Ammon's horn (tissue), 1 donor: ENCODE measurements around the gene LSM14A.
"Not testable (repeated sequence)": the region's sequence is repeated elsewhere in the genome, so short reads cannot be mapped to it uniquely, and the experiment has no call there.

Source experiments
- DNase-seq: peaks from one replicate; pipeline ENCODE4 v3.0.0-alpha.2; 2016; ENCODE audit warnings: low spot score

LSM14A gene

GRCh38 chr19:34229721-34230120 is 57.4 kb downstream of the LSM14A start:
- no peak for DNase-seq

DNA sequence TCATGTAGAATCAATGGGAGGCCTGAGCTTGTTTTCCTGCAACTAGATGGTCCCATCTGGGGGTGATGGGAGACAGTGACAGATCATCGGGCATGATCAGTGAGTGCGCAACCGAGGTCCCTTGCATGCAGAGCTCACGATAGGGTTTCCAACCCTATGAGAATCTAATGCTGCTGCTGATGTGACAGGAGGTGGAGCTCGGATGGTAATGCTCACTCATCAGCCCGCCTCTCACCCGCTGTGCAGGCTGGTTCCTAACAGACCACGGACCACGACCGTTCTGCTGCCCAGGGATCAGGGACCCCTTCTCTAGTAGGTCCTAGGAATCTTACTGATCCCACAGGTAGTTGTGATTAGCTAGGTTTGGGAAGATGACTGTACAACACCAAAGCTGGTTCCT is 58.5 kb downstream of the LSM14A start:
- DNase-seq: peak; percentile 54

GRCh38 chr19:34231439-34231838 is 59.1 kb downstream of the LSM14A start:
- DNase-seq: no peak

DNA sequence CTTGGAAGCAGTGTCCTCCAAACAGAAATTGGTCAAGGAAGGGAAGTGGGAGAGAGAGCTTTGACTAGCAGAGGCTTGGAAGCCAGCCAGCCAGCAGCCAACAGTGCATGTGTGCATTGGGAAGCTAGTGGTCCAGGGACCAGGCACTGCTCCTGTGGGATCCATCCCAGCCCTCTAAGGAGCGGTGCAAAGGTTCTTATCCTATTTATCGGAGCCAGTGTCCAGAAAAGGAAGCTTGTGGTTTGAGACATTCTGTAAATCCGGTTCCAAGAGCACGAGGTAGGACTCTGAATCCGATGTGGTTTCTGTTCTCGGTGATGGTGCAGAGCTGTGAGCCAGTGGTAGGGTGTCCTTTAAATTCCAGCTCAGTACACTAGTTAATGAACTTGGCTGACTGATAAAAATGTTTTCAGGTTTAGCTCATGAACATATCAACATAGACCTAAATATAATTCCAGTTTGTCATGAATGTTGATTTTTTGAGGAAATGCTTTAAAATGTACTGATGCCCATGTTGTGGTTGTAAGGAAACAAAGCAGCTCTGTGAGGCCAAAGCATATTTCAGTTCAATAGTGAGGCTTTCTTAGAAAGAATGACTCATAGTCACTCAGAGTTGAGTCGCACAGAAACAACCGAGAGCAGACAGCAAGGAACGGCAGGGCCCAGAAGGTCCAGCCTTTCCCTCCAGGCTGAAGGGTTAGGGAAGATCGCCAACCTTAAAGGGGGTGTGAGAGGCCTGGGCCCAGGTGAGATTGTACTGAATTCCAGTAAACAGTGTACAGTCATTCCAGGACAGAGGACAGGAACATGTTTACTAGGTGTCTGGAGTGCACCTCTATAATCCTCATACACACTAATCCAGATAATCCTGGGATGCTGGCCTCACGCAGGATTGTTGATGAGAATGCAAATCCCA is 60.5 kb downstream of the LSM14A start:
- peak; percentile 62 for DNase-seq

DNA sequence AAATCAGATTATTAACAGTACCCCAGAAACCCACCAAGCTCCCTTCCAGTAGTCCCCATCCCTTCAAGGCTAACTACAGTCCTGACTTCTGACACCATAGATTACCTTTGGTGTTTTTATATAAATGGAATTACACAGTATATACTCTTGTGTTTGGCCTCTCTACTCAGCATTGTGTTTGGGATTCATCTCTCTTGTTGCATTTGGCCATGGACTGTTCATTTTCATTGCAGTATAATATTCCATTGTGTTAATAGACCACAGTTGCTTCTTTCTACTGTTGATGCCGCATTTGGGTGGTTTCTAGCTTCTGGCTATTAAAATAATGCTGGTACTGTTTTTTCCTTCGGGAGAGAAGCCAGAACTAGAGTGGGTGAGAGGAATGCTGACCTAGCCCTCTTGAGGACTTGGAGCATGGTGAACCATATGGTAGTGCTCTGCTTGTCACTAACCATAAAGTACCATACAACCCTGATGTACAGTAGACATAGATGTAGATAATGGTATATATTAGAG is 63.2 kb downstream of the LSM14A start:
- DNase-seq: no peak

DNA sequence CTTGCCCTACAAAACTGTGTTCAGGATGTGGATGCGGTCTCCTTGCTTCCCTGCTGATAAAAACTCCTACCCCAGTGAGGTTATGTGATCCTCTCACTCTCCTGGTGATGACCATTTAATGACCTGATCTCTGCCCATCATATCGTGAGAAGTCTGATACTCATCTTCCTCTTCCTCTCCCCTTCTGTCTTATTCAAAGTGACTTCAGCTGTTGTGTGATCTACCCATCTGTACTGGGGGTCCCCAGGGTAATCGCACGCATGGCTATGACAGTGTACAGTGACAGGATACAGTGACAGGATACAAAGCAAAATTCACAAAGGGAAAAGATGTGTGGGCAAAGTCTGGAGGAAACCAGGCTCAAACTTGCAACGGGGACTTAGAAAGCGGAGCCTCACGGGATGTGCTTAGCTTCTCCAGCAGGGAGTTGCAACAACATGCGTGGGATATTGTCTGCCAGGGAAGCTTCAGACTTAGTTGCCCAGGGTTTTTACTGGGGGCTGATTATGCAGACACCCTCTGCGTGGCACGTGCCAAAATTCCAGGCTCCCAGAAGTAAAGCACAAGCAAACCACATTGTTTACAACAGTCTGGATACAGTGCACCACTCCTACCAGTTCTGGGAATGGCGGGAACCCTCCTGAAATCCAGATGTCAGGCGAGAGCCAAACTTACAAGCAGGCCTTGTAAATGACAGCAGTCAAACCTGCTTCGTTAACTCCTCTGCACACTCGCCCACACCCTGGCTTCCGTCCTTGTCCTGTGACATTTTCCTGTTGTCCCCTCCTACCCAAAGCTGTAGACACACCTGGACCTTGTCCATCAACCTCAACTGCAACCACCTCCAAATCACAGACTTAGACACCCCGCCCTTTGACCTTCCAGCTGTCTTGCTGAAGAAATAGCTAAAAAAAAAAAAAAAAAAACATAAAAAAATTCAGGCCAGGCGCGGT is 64.0 kb downstream of the LSM14A start:
- DNase-seq: peak; percentile 33

DNA sequence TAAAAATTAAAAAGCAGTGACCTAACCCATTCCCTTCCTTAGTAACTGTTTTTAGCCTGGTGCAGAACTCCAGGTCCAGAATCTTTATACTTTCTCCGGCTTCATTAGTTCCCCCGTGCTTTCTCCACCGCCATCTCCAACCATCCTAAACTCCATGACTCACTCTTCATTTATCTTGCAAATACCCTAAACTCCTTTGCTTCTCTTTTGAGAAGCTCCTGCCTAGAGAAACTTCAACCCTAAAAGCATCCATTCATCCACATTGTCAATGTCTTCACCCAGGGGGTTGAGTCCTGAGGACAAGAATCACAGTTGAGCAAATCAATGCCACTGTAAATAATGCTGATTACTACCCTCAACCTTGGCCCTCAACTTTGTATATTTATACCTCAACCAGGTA is 65.0 kb downstream of the LSM14A start:
- DNase-seq: no peak

- no peak for DNase-seq
These were observed 65.6 kb downstream of the LSM14A start for GRCh38 chr19:34237939-34238338.

DNA sequence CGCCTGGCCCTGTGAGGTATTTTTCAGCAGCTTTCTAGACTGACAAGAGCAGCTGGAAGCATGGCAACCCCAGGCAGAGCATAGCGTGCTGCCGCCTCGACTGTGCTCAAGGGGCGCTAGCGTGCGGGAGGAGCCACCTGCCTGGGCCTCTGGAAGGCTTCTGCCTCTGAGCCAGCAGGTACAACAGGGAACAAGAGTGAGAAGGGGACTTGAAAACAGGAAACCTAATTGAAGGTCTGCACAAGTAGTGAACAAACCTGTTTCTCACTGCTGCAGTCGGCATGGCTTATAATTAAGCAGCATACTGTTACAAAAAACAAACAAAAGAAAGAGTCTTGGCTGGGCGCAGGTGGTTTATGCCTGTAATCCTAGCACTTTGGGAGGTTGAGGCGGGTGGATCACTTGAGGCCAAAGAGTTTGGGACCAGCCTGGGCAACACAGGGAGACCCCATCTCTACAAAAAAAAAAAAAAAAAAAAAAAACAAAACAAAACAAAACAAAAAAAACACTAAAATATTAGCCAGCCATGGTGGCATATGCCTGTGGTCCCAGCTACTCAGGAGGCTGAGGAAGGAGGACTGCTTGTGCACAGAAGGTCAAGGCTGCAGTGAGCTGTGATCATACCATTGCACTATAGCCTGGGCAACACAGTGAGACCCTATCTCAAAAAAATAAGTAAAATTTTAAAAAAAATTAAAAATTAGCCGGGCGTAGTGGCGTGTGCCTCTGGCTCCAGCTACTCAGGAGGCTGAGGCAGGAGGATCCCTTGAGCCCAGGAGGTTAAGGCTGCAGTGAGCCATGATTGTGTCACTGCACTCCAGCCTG is 69.4 kb downstream of the LSM14A start:
- no peak for DNase-seq

DNA sequence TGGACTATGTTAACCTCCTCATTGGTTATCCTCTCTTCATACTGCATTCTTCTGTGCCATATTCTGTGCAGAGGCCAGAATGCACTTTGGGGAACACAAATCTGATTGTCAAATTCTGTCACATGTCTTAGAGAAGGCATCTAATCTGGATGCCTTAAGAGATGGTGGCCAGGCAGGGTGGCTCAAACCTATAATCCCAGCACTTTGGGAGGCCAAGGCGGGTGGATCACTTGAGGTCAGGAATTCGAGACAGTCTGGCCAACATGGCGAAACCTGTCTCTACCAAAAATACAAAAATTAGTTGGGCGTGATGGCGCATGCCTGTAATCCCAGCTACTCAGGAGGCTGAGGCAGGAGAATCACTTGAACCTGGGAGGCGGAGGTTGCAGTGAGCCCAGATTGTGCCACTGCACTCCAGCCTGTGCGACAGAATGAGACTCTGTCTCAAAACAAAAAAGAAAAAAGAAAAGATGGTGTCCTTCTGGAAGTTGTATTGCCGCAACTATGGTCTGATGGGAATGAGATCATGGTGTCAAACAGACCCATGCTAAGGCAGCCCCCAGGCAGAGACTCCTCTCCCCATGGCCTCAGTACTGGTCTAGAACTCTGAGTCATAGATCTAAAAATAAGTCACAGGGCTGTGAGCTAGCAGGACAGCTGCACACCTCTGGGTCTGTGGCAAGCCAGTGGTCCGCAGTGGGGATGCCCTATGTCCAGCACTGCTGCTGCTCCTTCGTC is 71.0 kb downstream of the LSM14A start:
- not testable (repeated sequence) for DNase-seq

DNA sequence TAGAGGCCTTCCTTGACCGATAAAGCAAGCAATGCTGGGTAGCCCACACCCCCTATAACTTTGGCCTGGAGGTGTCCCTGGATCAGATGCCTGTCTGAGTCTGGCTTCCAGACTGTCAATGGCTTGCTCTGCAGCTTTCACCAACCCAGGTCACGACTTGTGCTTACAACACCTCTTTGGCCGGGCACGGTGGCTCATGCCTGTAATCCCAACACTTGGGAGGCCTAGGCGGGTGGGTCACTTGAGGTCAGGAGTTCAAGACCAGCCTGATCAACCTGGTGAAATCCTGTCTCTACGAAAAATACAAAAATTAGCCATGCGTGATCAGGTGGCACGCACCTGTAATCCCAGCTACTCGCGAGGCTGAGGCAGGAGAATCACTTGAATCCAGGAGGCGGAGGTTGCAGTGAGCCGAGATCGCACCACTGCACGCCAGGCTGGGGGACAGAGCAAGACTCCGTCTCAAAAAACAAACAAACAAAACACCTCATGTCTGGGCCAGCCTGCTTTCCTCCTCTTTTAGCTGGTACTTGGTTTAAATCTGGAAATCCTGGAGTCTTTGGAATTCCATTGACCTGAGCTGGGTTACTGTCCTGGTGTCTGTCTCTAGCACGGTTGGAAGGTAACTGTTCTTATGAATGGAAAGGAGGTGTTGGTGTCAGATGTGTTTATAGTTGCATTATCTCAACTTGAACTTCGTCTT is 71.7 kb downstream of the LSM14A start:
- DNase-seq: no peak

DNA sequence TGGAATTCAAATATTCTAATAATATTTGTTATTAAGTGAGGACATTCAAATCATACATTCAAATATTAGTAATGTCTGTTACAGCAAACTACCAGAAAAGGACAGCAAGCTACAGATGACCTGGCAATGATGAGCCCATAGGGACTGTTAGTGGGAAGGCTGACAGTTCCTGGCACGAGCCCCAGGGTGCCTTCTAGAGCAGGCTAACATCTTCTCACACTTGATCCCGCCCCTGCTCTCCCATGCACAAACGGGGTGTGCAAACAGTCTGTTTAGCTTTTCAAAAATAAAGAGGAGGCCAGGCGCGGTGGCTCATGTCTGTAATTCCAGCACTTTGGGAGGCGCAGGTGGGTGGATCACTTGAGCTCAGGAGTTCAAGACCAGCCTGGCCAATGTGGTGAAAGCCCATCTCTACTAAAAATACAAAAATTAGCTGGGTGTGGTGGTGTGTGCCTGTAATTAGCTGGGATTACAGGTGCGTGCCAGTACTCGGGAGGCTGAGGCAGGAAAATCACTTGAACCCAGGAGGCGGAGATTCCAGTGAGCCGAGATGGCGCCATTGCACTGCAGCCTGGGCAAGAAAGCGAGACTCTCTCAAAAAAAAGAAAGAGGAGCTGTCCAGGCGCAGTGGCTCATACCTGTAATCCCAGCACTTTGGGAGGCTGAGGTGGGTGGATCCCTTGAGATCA is 72.5 kb downstream of the LSM14A start:
- DNase-seq: no peak

DNA sequence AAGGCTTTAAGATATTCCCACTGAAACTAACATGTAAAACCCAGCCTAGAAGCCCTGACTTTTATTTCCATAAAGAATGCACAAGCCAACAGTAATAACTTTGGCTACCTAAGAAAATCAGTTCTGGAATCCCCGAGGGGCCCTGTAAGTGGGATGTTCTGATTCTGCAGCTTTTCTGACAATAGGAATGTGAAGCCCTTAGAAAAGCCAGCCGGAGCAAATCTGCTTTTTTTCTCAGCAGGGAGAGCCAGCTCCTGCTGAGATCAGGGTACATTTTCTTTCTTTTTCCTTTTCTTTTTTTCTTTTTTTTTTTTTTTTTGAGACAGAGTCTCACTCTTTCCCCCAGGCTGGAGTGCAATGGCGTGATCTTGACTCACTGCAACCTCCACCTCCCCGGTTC is 74.0 kb downstream of the LSM14A start:
- DNase-seq: no peak

- no peak for DNase-seq
These were observed 76.6 kb downstream of the LSM14A start for GRCh38 chr19:34248941-34249340.

GRCh38 chr19:34253167-34253566 is 80.9 kb downstream of the LSM14A start:
- DNase-seq: not testable (repeated sequence)

DNA sequence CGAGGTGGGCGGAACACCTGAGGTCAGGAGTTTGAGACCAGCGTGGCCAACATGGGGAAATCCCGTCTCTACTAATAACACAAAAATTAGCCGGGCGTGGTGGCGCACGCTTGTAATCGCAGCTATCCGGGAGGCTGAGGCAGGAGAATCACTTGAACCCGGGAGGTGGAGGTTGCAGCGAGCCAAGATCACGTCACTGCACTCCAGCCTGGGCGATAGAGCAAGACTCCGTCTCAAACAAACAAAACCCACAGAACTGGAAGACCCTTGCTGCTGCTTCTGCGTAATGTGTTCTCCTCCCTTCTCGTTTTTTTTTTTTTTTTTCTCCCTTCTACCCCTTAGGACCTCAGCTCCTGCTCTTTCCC is 81.4 kb downstream of the LSM14A start:
- DNase-seq: not testable (repeated sequence)

GRCh38 chr19:34254046-34254697 is 81.9 kb downstream of the LSM14A start, which contains the start of gene GARRE1:
Gene GARRE1, plus strand, starts transcription at chr19:34254554. Its CDS starts 45,920 bp downstream, at chr19:34300474.
- peak; percentile 83 for DNase-seq

GRCh38 chr19:34254698-34255432 is 82.6 kb downstream of the LSM14A start:
- DNase-seq: peak; percentile 22
